DND-41 (cell line): ENCODE data around the gene EPB41L3.

Experiments
- EZH2 ChIP-seq: IDR thresholded peaks from 3 replicates; pipeline ENCODE4 v1.6.1; 2012; ENCODE audit warnings: borderline replicate concordance, low read depth, mild to moderate bottlenecking, moderate library complexity, low read length, inconsistent platforms; ENCODE audit not compliant: severe bottlenecking
- TF ChIP-seq, protein P1 (sequence below): IDR thresholded peaks from 2 replicates; pipeline ENCODE4 v1.5.1; 2012; ENCODE audit warnings: borderline replicate concordance, low read length, moderate library complexity, mild to moderate bottlenecking; ENCODE audit not compliant: poor library complexity, severe bottlenecking; ENCODE audit errors: extremely low read depth

DNA sequence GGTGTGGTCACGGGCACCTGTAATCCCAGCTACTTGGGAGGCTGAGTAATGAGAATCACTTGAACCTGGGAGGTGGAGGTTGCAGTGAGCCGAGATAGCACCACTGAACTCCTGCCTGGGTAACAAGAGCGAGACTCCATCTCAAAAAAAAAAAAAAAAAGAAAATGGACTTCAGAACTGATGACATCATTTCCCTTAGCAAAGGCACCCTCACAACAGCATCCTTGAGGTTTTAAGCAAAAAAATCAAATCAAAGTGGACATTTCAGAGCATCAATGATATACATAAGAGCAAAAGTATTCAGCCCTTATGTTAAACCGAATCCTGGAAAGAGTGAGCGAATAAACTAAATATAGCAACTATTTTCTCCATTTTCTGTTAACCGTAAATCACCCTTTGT, 45.3 kb downstream of the EPB41L3 start:
- TF ChIP-seq, protein P1, sequence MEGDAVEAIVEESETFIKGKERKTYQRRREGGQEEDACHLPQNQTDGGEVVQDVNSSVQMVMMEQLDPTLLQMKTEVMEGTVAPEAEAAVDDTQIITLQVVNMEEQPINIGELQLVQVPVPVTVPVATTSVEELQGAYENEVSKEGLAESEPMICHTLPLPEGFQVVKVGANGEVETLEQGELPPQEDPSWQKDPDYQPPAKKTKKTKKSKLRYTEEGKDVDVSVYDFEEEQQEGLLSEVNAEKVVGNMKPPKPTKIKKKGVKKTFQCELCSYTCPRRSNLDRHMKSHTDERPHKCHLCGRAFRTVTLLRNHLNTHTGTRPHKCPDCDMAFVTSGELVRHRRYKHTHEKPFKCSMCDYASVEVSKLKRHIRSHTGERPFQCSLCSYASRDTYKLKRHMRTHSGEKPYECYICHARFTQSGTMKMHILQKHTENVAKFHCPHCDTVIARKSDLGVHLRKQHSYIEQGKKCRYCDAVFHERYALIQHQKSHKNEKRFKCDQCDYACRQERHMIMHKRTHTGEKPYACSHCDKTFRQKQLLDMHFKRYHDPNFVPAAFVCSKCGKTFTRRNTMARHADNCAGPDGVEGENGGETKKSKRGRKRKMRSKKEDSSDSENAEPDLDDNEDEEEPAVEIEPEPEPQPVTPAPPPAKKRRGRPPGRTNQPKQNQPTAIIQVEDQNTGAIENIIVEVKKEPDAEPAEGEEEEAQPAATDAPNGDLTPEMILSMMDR: no peak
- TF ChIP-seq EZH2: no peak
